Measurements from ENCODE around the gene TANC1. TPM values are rescaled to one million over a fixed set of nuclear protein-coding genes. Genes with fewer than 3 reads are reported as not detected.
A peak's percentile ranks its signal among the peaks of the same experiment; 100 is the strongest.

Gene TANC1
- 12.1 and 14.9 TPM in 2 replicates for total RNA-seq (2014; rRNA removed; shearing (Covaris generic))
- 13.8 and 22.2 TPM in 2 replicates for polyA plus RNA-seq (2014; cell fraction: nucleus; rRNA removed)

DNA sequence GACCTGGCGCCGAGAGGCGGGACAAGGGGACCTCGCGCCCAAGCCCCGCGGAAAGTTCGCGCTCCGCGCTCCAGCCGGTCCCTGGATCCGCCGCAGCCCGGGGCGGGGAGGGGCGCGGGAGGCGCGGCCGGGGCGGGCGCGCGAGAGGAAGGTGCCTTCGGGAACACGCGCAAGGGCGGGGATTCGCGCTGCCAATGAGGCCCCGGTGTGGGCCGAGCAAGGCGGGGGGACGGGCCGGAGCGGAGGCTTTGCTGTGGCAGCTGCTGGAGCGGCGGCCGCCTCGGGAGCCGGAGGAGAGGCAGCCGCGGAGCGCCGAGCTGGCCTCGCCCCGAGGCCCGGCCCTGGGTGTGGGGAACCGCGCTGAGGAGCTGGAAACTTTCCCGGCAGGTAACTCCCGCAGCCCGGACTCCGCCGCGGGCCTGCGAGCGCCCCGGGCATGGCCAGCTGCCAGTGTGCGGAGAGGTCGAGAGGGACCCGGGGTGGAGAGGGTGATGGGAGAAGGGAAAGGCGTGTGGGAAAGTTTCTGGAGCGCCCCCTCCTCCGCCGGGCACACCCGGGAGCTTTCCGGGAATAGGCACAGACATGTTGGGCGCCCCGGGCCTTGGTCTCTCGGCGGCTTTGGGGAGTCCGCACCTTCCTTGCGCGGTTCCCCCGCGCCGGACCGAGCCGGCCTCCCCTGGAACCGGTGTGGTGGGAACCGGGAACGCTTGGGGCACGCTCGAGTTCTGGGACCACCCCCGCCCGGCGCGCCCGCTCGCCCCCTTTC is at the start of gene TANC1:
Gene TANC1 (plus strand): TSS at position 245 of the 766 bp plus-strand sequence. CDS start 97,271 bp downstream, outside the sequence.
- DNase-seq (ENCODE audit: extremely low read depth, low read depth) = peak; percentile 90

DNA sequence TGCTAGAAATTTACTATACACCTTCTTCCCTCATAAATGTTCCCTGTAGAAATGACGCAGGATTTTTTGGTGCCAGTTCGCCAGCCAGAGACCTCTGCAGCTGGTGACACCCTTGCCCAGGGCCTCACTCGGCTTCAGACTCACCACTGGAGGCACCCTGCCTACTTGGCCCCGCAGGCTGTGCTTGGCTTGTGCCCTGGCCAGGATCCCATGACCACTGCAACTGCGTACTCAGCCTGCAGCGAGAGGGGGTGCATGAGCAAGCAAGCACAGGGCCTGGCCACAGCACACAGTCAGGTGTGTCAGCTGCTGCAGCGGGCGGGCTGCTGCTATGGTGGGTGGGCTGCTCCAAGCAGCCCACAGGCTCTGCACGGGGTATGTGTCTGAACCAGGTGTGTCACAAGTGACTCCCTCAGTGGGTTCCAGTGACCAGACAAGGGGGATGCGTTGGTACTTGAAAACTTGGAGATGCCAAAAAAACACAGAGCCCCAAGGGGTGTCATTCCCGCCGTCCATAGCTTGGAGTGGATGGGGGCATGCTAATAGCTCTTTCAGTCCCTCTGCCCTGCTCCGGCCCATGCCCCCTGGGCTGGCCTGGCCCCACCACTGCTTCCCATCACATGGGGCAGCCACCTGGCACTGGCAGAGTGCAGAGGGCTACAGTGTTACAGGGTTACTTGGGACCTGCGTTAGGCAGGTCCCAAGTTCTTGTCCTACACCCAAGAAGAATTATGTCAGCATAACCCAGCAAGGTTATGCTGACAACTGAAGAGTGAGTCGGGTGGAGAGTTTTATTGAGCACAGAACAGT is 46.6 kb upstream of the TANC1 start:
- DNase-seq (ENCODE audit: extremely low read depth, low read depth) = no peak

DNA sequence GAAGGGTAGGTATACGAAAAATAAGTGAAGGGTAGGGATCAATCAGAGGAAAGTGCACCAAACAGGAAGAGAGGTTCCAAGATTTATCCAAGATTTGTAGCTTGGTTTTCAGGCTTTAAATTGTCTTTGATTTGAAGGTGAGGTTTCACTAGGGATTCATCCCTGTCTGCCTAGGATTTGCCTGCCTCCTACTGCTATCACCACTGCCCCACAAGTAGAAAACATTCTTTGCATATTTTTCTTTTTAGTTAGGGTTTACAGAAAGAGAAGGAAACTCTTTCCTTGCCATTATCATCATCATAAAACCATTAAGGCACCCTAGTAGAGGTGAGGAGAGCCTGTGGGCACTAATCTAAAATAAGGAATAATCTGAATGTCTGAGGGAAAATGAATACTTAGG is 45.8 kb upstream of the TANC1 start:
- DNase-seq (ENCODE audit: extremely low read depth, low read depth) = no peak

DNA sequence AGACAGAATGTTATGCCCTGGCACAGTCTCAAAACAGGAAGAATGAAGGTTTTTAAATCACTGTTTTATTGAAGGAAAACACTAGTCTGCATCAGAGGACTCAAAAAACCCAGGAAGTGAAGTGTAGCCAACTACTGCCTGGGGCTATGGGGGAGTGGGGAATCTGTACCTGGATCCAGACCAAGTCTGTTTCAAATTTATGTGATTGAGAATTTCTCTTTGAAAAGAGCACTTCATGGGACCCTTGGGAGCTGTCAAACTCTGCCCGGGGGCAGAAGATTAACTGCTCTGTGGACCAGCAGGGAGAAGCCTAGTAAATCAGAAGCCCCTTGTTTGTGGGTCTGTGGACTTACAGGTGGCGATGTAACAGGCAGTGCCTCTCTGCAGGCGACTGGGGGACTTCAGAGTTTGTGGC is 45.3 kb upstream of the TANC1 start:
- no peak for DNase-seq (ENCODE audit: extremely low read depth, low read depth)

DNA sequence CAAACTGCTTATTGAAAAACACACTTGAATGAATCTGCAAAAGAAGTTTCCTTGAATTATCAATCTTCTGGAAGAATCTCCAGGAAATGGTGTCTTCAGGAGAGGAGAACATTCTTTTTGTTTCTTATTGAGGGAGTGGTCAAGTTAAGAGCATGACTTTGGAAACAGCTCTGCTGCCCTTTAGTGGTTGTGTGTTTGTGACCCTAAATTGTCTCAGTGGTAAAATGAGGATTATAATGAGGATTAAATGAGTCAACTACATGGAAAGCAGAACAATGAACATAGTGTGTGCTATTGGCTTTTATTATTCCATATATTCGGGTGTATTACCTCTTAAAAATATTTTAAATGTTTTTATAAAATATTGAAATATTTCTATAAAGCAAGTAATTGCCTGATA is 44.8 kb upstream of the TANC1 start:
- DNase-seq (ENCODE audit: extremely low read depth, low read depth) = no peak

DNA sequence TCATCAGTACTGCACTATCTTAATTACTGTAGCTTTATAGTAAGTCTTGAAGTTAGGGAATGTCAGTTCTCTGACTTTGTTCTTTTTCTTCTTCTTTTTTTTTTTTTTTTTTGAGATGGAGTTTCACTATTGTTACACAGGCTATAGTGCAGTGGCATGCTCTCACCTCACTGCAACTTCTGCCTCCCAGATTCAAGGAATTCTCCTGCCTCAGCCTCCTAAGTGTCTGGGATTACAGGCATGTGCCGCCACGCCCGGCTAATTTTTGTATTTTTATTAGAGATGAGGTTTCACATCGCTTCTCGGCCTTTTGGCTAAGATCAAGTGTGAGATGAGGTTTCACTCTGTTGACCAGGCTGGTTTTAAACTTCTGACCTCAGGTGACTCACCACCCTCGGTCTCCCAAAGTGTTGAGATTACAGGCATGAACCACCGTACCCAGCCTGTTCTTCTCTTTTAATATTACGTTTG is 41.9 kb upstream of the TANC1 start:
- peak; percentile 15 for DNase-seq (ENCODE audit: extremely low read depth, low read depth)

DNA sequence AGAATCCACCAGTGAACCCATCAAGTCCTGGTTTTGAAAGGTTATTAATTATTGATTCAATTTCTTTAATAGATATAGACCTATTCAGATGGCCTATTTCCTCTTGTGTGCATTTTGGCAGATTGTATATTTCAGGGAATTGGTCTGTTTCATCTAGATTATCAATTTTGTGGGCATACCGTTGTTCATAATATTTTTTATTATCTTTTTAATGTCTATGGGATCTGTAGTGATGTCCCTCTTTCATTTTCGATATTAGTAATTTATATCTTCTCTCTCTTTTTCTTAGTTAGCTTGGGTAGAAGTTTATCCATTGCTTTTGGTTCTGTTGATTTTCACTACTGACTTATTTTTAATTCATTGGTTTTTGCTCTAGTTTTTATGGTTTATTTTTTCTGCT is 39.9 kb upstream of the TANC1 start:
- DNase-seq (ENCODE audit: extremely low read depth, low read depth) = no peak

DNA sequence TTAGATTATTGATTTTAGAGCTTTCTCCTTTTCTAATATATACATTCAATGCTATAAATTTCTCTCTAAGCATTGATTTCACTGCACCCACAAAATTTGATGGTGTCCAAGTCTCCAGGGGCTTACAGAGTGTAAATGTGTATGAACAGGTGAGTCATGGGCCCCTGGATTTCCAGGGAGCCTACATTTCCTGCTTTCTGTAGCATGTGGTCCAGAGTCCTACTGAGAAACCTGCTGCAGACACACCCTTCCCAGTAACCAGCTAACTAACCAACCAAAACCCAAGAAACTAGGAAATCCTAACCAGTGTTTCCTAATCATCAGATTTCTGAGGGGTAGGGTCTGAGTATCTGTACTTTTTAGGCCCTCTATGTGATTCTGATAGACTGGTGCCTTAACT is 39.5 kb upstream of the TANC1 start:
- DNase-seq (ENCODE audit: extremely low read depth, low read depth) = no peak

DNA sequence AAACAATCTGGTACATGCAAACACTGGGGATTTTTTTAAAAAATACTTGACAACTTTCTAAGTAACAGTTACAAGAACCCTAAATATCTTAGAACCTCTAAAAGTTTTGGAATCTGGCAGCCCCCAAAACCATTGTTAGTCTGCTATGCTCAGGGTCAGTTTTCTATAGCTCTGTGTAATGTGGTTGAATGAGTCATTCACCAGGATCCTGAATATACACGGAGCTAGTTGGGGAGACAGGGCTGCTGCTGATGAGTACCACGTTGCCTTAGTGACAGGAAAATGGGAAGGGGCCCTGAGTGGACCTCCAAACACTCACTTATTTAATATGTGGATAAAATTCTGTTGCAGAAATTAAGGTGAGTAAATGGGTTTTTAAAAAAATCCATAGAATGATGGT is 36.9 kb upstream of the TANC1 start:
- DNase-seq (ENCODE audit: extremely low read depth, low read depth) = no peak

DNA sequence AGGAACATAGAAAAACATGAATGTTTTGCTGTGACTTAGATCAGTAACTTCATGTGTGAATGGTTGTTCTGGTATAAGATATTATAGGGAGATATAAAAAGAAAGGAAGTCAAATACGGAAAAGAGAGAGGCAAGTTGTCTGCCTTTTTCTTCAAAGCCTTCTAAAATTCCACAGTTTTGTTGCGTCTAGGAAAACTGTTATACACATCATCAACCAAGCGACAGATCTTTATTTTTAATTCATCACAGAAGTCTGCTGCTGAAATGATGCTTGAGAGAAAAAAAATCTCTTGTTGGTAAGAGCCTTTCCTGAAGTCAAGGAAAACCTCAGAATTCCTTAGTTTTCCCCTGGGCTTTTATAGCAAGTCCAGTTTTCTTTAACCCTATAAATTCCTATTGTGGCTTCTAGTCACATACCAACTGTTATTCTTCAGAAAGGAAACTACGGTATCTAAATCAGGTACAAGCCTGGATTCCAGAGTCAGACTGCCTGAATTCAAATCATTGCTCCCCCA is 36.3 kb upstream of the TANC1 start:
- DNase-seq (ENCODE audit: extremely low read depth, low read depth) = no peak

DNA sequence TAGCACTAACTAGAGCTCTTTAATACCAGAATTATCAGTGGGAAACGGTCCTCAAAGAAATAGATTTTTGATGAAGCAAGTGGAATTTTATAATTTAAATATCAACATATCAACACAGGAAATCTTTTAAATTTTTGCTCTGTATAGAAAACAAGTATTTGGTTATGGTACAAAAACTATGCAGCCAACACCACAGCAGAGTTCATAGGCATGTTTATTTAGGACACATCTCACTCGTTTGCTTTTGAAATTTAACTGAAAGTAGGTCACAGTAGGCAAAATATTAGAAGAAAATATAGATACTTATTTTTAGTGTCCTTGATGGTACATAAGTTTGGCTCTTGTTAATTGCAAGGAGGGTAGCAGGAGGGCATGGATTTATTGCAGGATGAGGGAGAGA is 34.3 kb upstream of the TANC1 start:
- DNase-seq (ENCODE audit: extremely low read depth, low read depth) = no peak

DNA sequence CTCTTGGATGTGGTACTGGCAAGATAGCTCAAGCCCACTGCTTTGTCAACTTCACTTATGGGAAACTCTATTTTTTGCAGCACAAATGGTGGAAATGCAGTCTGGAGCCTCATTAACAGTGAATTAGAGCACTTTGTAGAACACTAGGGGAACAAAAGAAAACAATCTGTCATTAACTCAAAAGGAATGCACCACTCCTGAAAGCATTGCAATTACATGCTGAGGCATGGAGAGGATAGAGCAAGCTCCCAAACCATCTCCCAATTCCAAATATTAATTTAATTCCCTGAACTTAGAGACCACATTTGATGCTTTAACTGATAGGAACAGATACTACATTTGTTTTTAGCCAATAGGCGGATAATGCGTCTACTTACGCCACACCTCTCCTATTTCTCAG is 32.8 kb upstream of the TANC1 start:
- no peak for DNase-seq (ENCODE audit: extremely low read depth, low read depth)

DNA sequence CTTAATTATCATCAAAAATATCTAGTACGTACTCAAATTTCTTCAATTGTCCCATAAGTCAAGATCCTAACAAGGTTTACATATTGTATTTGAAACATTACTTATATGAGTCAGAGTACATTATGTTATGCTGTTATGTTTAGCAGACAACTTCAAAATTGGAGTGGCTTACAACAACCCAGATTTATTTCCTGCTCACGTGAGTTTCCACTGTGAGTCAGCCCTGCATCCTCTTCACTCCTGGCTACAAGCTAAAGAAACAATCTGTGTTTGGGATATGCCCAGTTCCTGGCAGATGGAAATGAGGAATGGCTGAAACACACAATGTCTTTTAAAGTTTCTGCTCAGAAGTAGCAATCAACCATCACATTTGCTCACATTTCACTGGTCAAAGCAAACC is 31.5 kb upstream of the TANC1 start:
- peak; percentile 8 for DNase-seq (ENCODE audit: extremely low read depth, low read depth)

DNA sequence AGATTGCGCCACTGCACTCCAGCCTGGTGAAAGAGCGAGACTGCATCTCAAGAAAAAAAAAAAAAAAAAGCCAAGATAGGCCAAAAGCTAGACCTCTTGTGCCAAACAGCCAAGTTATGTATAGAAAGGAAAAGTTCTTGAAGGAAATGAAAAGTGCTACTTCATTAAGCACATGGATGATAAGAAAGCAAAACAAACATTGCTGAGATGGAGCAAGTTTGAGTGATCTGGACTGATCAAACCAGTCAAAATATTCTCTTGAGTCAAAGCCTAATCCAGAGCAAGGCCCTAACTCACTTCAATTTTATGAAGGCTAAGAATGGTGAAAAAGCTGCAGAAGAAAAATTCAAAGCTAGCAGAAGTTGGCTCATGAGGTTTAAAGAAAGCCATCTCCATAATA is 28.1 kb upstream of the TANC1 start:
- DNase-seq (ENCODE audit: extremely low read depth, low read depth) = no peak

DNA sequence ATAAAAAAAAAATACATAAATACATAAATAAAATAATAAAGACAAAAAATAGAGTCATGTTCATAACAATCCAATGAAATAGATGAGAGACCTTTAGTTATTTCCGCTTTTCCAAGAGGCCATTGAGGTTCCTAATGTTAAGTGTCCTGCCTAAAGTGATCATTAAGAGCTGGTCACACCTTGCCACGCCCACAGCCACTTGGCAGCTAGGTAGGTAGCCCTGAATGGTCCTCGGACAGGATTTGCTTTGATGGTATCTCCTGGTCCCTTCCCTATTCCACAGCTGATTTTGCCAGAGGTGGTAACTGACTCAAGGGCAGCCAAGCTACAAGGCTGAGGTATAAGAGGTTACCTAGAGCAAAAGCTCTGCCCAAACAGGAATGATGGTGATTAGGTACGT is 24.5 kb upstream of the TANC1 start:
- no peak for DNase-seq (ENCODE audit: extremely low read depth, low read depth)

DNA sequence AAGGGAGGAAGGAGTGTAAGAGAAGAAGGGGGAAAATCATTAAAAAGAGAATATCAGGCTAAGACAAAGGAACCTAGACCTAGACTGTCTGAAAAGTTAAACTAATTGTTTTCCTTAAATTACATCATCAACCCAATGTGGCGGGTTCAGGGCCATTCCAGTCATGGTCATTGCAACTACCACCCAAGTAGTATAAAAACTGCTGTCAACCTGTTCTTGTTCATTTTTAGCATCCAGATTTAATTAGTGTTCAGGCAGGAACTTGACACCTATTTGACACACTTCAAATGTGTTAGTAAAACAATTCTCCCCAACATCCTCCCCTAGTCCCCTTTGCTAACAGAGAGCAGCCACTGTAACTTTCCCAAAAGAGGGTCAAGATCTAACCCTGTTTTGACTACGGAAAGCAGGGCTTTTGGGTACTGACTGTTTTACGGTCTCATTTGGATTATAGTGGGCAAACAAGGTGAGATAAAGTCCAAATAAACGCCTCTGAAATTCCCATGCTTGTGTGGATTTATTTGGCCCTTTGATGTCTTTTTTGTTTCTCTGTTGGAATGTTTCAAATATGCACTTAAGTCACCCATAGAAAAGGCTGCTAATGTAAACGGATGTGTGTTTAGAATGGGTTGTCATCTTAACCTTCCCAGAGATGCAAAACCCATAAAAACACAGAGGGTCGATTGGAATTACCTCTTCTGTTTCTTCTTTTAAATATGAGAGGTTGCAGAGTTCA is 19.3 kb upstream of the TANC1 start:
- no peak for DNase-seq (ENCODE audit: extremely low read depth, low read depth)

DNA sequence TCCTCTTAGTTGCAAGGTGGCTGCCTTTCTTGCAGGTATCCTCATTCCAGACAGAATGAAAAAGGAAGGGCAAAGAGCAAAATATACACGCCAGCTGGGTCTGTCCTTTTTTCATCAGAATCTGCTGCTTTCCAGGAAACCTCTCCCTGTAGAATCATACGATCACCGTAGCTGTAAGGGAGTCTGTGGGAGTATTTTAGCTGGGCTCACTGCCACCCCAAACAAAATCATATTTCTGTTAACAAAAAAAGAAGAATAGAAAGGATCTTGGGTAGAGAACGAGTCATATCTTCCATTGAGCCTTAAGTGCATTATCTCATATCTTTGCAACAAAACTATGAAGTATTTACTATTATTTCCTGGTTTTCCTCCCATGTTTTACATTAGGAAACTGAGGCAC is 15.0 kb upstream of the TANC1 start:
- no peak for DNase-seq (ENCODE audit: extremely low read depth, low read depth)

DNA sequence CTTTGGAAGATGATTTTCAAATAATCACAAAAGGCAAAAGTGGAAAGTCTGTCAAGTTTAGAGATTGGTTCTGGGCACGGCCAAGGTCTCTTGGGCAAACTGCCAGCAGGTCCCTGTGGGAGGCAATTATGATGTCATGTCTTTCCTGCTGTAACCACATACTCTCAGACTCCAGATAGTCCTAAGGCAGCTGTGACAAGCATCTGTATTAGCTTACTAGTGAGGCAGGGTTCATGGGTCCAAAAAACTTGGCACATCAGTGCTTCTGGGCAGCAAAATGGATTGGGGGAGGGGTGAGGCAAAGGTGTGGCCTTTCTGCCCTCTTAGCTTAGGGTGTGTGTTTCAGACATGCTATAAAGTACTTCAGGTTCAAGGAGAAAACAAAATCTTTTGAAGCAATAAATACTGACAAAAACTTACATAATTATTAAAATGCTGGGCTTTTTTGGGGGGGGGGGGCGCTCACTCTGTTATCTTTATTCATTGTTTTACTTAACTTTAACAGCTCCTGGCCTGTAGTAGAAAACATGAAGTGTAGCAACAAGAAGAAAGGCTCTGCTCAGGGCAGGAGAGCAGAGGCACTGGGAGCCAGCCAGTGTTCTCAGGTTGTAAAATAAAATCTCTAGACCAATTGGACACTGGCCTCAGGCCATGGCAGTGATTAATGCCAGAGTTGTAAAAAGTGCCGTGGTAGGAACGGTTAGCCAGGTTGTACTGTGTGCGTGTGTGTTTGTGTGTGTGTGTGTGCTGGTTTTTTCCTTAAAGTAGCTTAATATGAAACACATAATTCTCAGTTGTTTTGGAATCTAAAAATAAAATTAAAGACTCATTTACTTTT is 14.3 kb upstream of the TANC1 start:
- DNase-seq (ENCODE audit: extremely low read depth, low read depth) = no peak

DNA sequence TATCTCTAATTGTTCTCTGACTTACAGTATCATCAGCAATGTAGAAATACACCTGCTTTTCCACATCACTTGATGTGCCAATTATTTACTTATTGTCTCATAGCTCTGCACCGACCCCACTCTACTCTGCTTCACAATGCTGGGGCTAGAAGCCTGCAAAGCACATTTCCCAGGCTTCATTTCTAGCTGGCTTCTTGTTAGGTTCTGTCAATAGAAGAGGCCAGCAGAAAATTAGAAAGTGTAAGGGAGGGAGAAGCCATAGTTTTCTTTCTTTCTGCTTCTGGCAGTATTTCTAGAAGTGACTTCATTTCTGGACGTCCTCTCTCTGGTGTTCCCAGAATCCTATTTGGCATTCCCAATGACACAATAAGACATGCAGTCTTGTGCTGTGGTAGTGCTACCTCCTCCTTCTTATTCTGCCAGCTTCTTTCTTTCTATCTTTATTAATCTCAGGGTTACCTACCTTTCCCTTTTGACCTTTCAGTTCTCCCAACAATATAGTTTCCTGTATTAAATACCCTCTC is 12.5 kb upstream of the TANC1 start:
- DNase-seq (ENCODE audit: extremely low read depth, low read depth) = no peak

DNA sequence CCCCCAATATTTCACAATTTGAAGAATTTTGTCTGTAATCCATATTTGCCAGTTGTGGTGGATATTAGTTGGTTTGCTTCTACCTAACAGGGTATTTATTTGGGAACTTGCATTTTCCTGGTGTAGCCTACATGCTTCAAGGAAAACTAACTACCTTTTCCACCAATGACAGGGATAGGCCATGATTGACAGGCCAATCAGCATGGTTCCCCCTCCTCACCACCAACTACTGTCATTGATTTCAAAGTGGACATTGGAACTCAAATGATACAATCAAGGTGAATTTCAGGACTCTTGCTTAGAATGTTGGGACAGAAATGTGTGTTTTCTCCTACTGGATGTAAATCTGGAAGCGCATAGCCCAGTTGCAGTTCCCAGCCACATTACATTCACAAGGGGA is 10.1 kb upstream of the TANC1 start:
- DNase-seq (ENCODE audit: extremely low read depth, low read depth) = no peak

Data from NCI-H460 (cell line).